ENCODE data around the gene OSTM1.
A peak's percentile ranks its signal among the peaks of the same experiment; 100 is the strongest.
"Not testable (repeated sequence)": the region's sequence is repeated elsewhere in the genome, so short reads cannot be mapped to it uniquely, and the experiment has no call there.

OSTM1 gene

DNA sequence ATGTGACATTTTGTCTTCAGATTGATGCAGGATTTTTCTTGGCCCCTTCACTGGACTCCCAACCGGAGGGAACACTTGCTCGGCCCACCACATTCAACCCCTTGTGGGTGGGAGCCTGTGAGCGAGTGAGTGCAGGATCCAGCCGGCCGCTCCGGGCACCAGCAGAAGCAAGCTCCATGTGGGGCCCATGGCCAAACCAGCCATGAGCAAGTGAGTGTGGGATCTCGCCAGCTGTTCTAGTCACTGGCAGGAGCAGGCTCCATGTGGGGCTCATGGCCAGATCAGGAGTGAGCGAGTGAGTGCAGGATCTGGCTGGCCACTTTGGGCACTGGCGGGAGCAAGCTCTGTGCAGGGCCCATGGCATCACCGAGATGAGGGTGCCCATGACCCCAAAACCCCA lies 42.6 kb downstream of the OSTM1 start:
- in situ Hi-C loops (cut with HindIII; ENCODE audit: low pct_ligation_motif_present, low pct_unique_long_range_greater_than_20kb, low sequenced_read_pairs), result no loop called here
- DNase-seq, result no peak

DNA sequence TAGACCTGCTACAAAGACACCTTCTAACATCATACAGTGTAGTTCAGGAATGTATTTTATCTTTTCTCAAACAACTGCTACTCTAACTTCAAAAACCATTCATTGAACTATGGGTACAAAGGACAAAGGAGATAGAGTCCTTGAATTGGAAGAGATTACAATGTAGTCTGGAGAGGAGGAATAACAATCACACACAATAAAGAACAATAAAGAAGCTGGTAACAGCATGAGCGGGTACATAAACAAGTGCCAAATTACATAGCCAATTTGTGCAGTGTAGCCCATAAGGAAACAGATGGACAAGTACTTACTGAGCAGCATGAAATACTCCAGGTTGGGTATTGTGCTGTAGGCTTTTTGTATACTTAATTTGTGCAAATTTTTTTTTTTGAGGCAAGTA lies 44.3 kb downstream of the OSTM1 start:
- in situ Hi-C loops (cut with HindIII; ENCODE audit: low pct_ligation_motif_present, low pct_unique_long_range_greater_than_20kb, low sequenced_read_pairs), result no loop called here
- DNase-seq, result no peak

DNA sequence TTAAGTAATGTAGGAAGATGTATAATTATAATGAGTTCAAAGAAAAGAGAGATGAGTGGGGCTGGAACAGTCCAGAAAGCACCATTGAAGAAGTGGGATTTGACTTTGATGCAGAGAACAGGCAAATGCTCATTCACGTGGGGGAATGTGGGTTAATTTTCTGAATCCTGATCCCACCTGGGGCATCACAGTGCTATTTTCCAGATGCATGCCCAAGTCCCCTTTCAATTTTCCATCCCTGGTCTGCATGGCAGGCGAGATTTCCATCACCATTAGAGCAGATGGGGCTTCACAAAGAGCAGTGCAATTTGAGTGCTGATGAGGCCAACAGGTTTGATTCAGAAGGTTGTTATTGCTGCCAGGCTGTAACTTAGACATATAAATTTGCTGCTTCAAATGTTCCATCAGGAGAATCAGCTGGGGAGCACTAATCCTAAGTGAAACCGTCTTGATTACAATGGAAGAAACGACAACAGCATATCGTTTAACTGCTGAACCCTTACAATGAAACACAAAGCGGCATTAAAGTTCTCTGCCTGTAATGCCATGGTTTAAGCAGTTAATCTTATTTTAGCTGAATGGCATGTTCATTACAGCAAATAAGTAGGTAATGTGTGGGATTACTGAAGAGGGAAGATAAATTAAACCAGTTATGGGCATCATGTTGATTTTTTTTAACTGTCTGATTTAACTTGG lies 45.2 kb downstream of the OSTM1 start:
- in situ Hi-C loops (cut with HindIII; ENCODE audit: low pct_ligation_motif_present, low pct_unique_long_range_greater_than_20kb, low sequenced_read_pairs), result no loop called here
- no peak for DNase-seq

DNA sequence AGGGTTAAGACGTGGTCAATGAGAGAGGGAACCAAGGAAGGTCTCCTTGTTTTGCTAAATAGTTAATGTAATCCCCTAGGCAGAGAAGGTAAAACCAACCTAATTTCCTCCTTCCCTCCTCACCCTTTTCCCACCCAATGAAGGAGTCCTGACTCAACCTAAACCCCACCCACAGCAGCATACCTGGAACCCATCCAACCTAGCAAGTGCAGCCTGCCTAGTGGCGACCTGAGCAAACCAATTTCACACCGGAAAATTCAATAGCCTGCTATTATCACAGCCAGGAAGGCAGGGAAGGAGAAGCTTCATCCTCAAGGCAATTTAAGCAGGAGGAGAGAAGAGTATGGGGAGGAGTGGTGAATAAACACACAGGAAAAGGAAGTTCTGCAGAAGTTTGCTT lies 46.9 kb downstream of the OSTM1 start:
- DNase-seq, result no peak
- in situ Hi-C loops (cut with HindIII; ENCODE audit: low pct_ligation_motif_present, low pct_unique_long_range_greater_than_20kb, low sequenced_read_pairs), result no loop called here

DNA sequence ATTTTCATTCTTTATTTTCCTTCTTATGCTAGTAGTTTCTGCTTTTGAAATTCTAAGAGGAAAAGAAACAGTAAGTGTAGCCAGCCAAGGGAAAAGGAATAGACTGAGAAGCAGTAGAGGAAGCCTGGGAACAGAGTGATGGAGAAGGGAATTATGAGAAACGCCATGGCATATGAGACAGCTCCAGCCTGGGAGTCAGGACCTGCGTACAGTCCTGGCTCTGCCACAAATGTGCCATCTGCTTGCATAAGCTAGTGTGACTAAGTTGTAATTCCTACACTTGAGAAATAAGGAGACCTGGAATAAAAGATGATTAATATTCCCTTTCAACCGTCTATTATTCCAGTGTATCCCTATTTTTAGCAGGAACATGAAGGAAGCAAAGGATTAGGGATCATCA lies 47.5 kb downstream of the OSTM1 start:
- no peak for DNase-seq
- in situ Hi-C loops (cut with HindIII; ENCODE audit: low pct_ligation_motif_present, low pct_unique_long_range_greater_than_20kb, low sequenced_read_pairs), result no loop called here

DNA sequence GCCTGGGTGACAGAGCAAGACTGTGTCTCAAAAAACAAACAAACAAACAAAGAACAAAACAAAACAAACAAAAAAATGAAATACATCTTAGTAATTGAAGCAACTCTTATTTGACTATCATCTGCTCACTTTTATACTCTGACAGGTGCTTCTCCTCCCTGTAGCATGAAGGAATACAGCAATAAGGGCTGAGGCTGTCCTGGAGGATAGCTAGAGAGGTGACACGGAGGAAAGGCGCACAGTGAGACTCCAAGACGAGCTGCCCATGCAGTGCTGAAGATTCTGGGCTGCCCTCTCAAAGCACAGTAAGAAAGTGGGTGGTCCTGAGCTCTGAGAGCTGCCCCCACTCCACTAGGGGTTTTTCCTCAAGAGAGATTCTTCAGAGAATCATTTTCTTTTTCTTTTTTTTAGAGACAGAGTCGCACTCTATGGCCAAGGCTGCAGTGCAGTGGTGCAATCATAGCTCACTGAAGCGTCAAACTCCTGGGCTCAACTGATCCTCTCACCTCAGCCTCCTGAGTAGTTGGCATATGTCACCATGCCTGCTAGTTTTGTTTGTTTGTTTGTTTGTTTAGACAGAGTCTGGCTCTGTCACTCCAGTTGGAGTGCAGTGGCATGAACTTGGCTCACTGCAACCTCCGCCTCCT lies 50.0 kb downstream of the OSTM1 start:
- in situ Hi-C loops (cut with HindIII; ENCODE audit: low pct_ligation_motif_present, low pct_unique_long_range_greater_than_20kb, low sequenced_read_pairs), result no loop called here
- no peak for DNase-seq

DNA sequence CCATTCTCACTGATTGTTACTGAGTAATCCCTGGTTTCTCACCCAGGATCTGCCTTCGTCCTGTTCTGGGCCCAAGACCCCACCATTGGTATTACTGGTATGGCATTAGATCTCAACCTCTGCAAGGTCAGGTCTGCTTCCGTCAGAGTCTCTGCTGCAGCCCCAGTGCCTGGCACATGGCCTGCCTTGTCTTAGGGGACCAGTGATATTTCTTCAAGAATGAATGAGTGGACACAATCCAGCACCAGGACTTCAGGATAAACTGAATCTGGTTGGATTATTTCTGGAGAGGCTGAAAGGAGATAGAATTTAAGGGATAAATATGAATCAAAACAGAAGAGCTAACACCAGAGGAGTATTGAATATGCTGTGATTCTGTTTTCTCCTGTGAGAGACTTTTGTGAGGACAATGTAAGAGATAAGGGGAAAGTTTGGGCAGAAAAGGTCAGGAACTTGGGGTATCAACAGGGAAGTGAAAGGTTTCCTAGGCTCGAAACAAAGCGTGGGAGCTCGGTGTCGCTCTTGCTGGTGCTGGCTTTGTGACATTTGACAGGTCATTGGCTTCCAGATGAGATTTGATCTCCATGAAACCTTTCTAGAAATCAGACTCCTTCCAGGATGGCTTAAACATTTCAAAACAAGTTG lies 53.9 kb downstream of the OSTM1 start:
- in situ Hi-C loops (cut with HindIII; ENCODE audit: low pct_ligation_motif_present, low pct_unique_long_range_greater_than_20kb, low sequenced_read_pairs), result no loop called here
- no peak for DNase-seq

DNA sequence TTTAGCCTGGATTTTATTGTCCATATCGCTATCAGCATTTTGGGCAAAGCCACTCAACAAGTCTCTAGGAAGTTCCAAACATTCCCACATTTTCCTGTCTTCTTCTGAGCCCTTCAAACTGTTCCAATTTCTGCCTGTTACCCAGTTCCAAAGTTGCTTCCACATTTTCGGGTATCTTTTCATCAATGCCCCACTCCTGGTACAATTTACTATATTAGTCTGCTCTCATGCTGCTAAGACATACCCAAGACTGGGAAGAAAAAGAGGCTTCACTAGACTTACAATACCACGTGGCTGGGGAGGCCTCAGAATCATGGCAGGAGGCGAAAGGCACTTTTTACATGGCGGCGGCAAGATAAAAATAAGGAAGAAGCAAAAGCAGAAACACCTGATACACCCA lies 58.3 kb downstream of the OSTM1 start:
- DNase-seq; in situ Hi-C loops (cut with HindIII; ENCODE audit: low pct_ligation_motif_present, low pct_unique_long_range_greater_than_20kb, low sequenced_read_pairs): not testable (repeated sequence)

DNA sequence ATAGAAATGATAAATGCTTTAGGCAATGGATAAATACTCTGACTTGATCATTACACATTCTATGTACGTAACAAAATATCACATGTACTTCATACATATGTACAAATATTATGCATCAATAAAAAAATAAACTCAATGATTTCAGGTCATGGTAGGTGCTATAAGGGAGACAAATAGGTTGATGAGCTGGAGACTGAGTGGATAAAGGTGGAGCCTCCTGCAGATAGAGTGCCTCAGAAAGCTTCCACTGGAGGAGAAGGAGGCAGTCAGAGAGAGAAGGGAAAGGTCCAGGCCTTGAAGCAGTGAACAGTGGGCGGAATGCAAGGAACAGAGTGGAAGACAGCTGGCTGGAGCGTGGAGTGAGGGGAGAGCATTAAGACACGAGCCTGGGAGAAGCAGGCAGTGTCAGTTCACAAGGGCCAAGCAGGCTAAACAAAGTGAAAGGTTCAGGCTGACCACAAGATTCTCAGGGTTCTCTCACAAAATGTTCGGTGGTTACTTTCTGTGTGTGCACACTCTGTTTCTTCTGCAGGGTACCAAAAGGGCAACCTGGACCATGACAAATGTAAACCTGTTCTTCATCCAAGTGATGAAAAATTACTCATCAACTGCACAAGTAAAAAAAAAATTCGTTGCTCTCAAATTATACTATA lies 60.6 kb downstream of the OSTM1 start:
- no peak for DNase-seq
- in situ Hi-C loops (cut with HindIII; ENCODE audit: low pct_ligation_motif_present, low pct_unique_long_range_greater_than_20kb, low sequenced_read_pairs), result no loop called here

DNA sequence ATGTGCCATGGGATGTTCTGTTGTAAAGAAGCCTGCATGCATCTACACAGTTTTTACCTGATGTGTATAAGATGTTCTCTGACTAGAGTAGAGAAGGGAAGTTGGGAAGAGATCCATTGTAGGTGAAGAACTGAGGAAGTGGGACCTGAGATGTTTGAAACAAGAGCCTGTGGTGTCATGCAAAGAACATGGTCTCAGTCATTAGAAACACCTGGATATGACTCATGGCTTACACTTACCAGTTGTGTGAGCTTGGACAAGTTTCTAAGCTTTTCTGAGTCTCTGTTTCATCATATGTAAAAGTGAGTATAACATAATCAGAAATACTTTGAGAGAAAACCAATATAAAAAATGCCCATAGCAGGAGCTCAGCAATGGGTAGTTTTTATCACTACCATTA lies 64.6 kb downstream of the OSTM1 start:
- DNase-seq, result no peak
- in situ Hi-C loops (cut with HindIII; ENCODE audit: low pct_ligation_motif_present, low pct_unique_long_range_greater_than_20kb, low sequenced_read_pairs), result no loop called here

DNA sequence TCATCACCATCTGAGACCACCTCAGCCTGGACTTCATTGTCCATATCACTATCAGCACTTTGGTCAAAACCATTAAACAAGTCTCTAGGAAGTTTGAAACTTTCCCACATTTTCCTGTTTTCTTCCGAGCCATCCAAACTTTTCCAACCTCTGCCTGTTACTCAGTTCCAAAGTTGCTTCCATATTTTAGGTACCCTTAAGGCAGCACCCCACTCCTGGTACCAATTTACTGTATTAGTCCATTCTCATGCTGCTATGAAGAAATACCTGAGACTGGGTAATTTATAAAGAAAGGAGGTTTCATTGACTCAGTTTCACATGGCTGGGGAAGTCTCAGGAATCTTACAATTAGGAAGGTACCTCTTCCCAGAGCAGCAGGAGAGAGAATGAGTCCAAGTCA lies 65.3 kb downstream of the OSTM1 start:
- DNase-seq; in situ Hi-C loops (cut with HindIII; ENCODE audit: low pct_ligation_motif_present, low pct_unique_long_range_greater_than_20kb, low sequenced_read_pairs): not testable (repeated sequence)

DNA sequence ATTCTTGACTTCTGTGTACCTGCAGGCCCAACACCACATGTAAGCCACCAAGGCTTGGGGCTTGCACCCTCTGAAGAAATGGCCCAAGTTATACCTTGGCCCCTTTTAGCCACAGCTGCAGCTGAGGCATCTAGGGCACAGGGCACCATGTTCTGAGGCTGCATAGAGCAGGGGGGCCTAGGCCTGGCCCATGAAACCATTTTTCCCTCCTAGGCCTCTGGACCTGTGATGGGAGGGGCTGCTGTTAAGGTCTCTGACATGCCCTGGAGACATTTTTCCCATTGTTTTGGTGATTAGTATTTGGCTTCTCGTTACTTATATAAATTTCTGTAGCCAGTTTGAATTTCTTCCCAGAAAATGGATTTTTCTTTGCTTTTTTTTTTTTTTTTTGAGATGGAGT lies 66.2 kb downstream of the OSTM1 start:
- no peak for DNase-seq
- in situ Hi-C loops (cut with HindIII; ENCODE audit: low pct_ligation_motif_present, low pct_unique_long_range_greater_than_20kb, low sequenced_read_pairs), result no loop called here

DNA sequence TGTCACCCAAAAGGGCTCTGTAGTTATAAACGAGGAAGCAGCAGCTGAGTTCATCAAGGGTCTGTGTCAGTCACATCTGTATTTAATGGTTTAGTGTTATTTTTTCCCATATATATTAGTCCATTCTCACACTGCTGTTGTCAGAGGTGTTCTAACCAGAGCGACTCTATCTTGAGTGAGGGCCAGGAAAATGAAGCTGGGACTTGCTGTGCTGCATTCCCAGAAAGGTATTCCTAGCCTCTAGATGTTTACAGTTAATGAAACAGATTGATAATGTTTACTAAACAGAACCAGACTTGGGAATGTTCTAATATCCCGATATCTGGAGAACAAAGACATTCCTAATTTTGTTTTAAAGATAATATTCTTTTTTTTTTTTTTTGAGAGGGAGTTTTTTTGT lies 68.6 kb downstream of the OSTM1 start:
- DNase-seq, result no peak
- in situ Hi-C loops (cut with HindIII; ENCODE audit: low pct_ligation_motif_present, low pct_unique_long_range_greater_than_20kb, low sequenced_read_pairs), result no loop called here

DNA sequence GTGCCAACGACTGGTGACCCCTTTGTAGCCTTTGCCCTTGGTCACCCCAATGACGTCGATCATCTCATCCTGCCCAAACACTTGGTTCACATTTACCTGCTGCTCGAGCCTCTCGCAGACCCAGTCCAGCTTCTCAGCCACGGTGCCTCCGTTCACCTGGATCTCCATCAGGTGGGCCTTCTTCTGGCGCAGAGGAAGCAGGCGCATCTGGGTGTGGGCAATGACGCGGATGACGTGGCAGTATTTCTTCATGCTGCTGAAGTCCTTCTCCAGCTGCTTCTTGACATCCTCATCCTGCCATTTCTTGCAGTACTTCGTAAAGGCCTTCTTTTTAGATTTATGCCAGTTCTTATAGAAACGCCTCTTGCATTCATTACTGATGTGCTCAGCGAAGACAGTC lies 69.7 kb downstream of the OSTM1 start:
- no peak for DNase-seq
- in situ Hi-C loops (cut with HindIII; ENCODE audit: low pct_ligation_motif_present, low pct_unique_long_range_greater_than_20kb, low sequenced_read_pairs), result no loop called here

DNA sequence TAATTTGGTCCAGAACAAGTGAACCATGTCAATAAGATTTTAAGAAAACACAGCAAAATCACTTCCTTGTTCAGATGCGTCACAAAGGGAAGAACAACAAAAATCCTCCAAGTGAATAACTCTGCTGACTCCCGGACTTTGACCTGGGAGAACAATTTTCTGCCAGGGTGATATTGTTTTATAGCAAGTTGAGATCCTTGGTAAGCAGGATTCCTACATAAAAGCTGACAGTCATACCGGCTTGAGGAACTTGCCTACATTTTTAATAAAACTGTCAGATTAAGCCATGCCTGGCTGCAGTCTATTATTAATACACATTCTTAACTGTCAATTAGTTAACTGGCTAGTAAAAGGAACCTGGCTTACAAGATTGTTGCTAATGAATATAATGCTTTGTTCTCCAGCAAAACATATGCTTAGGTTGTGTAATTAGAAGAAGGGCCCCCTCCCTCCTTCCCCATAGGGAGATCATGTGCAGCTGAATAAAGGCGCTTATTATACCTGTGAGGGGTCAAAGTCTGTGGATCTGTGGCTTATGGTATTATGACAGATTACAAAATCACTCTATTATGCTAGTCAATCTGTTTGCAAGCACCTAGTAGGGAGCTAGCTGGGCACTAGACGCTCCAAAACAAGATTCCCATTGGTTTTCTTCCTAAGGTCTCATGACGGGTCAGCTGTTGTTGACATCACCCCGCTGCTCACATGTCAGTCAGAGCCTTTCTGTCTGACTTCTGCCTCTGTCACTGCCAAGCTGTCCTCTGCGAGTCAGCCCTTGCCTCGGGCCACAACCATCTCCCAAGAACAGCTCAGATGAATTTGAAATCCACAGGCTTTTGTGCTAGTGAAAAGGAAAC lies 71.9 kb downstream of the OSTM1 start:
- DNase-seq, result peak; percentile 12
- in situ Hi-C loops (cut with HindIII; ENCODE audit: low pct_ligation_motif_present, low pct_unique_long_range_greater_than_20kb, low sequenced_read_pairs), result no loop called here

DNA sequence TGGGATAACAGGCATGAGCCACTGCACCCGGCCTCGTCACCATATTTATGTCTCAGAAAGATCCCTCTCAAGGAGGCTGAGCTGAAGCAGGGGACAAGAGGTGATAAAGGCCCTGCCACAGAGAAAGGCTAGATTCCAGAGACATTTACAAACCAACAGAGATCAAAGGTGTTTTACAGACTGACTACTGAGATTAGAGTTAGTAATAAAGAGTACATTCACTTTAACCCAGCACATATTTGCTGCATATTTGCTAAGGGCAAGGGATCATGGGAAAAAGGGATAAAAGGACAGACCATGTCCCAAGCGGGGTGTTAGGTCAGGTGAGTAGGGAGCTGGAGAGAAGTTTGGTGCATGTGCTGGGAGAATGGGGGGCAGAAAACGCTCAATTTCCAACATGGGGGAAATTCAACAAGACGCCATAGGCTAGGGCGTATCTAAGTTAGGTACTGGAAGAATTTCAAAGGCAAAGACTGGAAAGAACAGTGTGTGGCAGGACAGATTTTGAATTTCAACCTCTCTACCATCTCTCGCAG lies 72.8 kb downstream of the OSTM1 start:
- in situ Hi-C loops (cut with HindIII; ENCODE audit: low pct_ligation_motif_present, low pct_unique_long_range_greater_than_20kb, low sequenced_read_pairs), result no loop called here
- DNase-seq, result no peak

DNA sequence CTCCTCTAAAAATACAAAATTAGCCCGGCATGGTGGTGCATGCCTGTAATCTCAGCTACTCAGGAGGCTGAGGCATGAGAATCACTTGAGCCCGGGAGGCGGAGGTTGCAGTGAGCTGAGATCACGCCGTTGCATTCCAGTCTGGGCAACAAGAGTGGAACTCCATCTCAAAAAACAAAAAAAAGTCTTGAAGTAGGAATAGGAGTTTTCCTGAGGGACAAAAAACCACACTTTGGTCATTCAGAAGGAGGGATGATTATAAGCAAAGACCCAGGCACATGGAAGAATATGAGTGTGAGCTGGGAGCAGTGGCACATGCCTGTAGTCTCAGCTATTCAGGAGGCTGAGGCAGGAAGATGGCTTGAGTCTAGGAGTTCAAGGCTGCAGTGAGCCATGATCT lies 74.3 kb downstream of the OSTM1 start:
- in situ Hi-C loops (cut with HindIII; ENCODE audit: low pct_ligation_motif_present, low pct_unique_long_range_greater_than_20kb, low sequenced_read_pairs), result not testable (repeated sequence)

DNA sequence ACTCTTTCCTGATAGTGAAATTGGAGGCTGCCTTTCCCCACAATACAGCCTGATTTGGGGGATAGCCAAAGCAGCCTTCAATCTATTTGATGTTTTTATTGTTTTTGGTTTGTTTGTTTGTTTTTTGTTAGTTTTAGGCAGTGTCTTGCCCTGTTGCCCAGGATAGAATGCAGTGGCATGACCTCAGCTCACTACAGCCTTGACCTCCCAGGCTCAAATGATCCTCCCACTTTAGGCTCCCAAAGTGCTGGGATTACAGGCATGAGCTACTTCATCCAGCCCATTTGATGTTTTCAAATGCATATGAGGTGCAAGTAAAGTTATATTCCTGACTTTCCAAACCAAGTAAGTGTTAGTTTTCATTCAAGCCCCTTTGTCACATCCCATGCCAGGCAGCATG lies 75.2 kb downstream of the OSTM1 start:
- DNase-seq, result no peak
- in situ Hi-C loops (cut with HindIII; ENCODE audit: low pct_ligation_motif_present, low pct_unique_long_range_greater_than_20kb, low sequenced_read_pairs), result no loop called here

More for the DNA sequence above, 74.3 kb downstream of the OSTM1 start:
- not testable (repeated sequence) for DNase-seq
